ENCODE data around the gene MBD2. TPM values are rescaled to one million over a fixed set of nuclear protein-coding genes. Genes with fewer than 3 reads are reported as not detected.

Gene MBD2
- total and polyA plus RNA-seq, 11 donors, result 15.9 to 74.9 (median 44.6) TPM

- Histone ChIP-seq H3K27ac (no peak overlapping the region), H3K4me3 (no peak overlapping the region), H3K36me3 (peaks cover 0 to 48% (median 45%) of the 10 kb centered on the region in 9 donors), H3K4me1 (no peaks in the 10 kb centered on the region), H3K27me3 (no peaks in the 10 kb centered on the region), H3K9me3 (no peaks in the 10 kb centered on the region)
- no peak for ATAC-seq
- no peak for DNase-seq
- 90 to 95% (median 91%) methylated on average over 3 of the region's 3 CpGs for WGBS, 4 donors
- TF ChIP-seq, protein P1, sequence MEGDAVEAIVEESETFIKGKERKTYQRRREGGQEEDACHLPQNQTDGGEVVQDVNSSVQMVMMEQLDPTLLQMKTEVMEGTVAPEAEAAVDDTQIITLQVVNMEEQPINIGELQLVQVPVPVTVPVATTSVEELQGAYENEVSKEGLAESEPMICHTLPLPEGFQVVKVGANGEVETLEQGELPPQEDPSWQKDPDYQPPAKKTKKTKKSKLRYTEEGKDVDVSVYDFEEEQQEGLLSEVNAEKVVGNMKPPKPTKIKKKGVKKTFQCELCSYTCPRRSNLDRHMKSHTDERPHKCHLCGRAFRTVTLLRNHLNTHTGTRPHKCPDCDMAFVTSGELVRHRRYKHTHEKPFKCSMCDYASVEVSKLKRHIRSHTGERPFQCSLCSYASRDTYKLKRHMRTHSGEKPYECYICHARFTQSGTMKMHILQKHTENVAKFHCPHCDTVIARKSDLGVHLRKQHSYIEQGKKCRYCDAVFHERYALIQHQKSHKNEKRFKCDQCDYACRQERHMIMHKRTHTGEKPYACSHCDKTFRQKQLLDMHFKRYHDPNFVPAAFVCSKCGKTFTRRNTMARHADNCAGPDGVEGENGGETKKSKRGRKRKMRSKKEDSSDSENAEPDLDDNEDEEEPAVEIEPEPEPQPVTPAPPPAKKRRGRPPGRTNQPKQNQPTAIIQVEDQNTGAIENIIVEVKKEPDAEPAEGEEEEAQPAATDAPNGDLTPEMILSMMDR (IDR thresholded peaks at IDR 0.05), result no peak
- no peak for TF ChIP-seq POLR2A (IDR thresholded peaks at IDR 0.05)
- intact Hi-C loops (cut with DNase I), result no loop called here
These were observed 41.1 kb downstream of the MBD2 start for GRCh38 chr18:54183390-54183789.

- Histone ChIP-seq H3K27me3 (no peaks in the 10 kb centered on the region), H3K36me3 (peaks cover 0 to 36% (median 31%) of the 10 kb centered on the region in 9 donors), H3K9me3 (no peaks in the 10 kb centered on the region), H3K4me1 (no peaks in the 10 kb centered on the region), H3K4me3 (no peak overlapping the region), H3K27ac (no peak overlapping the region)
- intact Hi-C loops (cut with DNase I), result no loop called here
- no peak for TF ChIP-seq POLR2A (IDR thresholded peaks at IDR 0.05)
- TF ChIP-seq, protein P1 (IDR thresholded peaks at IDR 0.05), result no peak
- DNase-seq, result no peak
- ATAC-seq, result no peak
- 83 to 87% (median 85%) methylated on average over 1 of the region's 1 CpG for WGBS, 4 donors
These were observed 42.4 kb downstream of the MBD2 start for GRCh38 chr18:54181856-54182602.

- H3K4me3 ChIP-seq, result no peak overlapping the region
- H3K36me3 ChIP-seq, result peaks cover 0 to 21% (median 8%) of the 10 kb centered on the region in 9 donors
- H3K27me3 ChIP-seq, result no peaks in the 10 kb centered on the region
- no peak for ATAC-seq
- H3K4me1 ChIP-seq, result peaks cover 0 to 20% (median 2%) of the 10 kb centered on the region in 12 donors
- no peak overlapping the region for H3K27ac ChIP-seq
- no peaks in the 10 kb centered on the region for H3K9me3 ChIP-seq
- WGBS, 4 donors, result 88 to 96% (median 91%) methylated on average over 1 of the region's 1 CpG
- intact Hi-C loops (cut with DNase I), result loop anchor here in 1 of 10 donors (2.0 kb wide), 1 partner anchor 17 kb away; no protein-coding TSS in a partner anchor
- TF ChIP-seq, protein P1 (IDR thresholded peaks at IDR 0.05), result no peak
- no peak for TF ChIP-seq POLR2A (IDR thresholded peaks at IDR 0.05)
- DNase-seq, result no peak
These were observed 50.4 kb downstream of the MBD2 start for GRCh38 chr18:54173980-54174630.

DNA sequence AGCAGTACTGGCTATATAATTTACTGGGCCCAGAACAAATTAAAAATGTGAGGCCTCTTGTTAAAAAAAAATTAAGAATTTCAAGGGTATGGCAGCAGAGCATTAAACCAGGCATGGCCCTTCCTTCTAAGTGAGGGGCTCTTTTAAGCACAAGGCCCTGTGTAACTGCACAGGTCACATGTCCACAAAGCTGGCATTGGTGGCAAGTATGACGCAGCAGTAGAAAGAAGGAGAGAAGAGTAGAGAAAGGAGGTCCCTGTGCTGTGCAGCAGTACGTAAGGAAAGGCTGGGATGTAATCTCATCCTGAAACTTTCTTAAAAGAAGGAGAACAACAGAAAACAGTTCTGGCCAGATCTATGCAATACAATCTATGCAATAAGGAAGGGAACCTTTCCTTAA lies 51.2 kb downstream of the MBD2 start:
- Histone ChIP-seq H3K4me1 (peaks cover 0 to 20% (median 2%) of the 10 kb centered on the region in 12 donors), H3K4me3 (no peak overlapping the region), H3K27ac (no peak overlapping the region), H3K36me3 (peaks cover 0 to 21% (median 8%) of the 10 kb centered on the region in 9 donors), H3K9me3 (no peaks in the 10 kb centered on the region), H3K27me3 (no peaks in the 10 kb centered on the region)
- 61 to 84% (median 70%) methylated on average over 2 of the region's 2 CpGs for WGBS, 4 donors
- intact Hi-C loops (cut with DNase I), result no loop called here
- DNase-seq (no peak), ATAC-seq (peak in 3 of 4 donors; percentile 59 to 64 (median 62))
- TF ChIP-seq POLR2A (IDR thresholded peaks at IDR 0.05), result no peak
- TF ChIP-seq, protein P1 (IDR thresholded peaks at IDR 0.05), result no peak
